MCF 10A (cell line): ENCODE measurements around the gene PPP2R2B. TPM values are rescaled to one million over a fixed set of nuclear protein-coding genes. Genes with fewer than 3 reads are reported as not detected.
A peak's percentile ranks its signal among the peaks of the same experiment; 100 is the strongest.

Experiments
- BruUV-seq: library from RNA; stranded (reverse); fragments of 400-500 nt; replicated peaks from 2 replicates; lab custom pipeline; 2021; lab: Mats Ljungman, UMichigan
- CTCF ChIA-PET: fragments of 300-600 bp; sonication (Branson Sonifier 250); formaldehyde crosslinking; extraction: SDS; loops from one replicate; lab custom pipeline; 2021; ENCODE audit warnings: antibody characterized with exemption, inconsistent platforms; lab: Yijun Ruan, JAX
- POLR2A ChIA-PET: fragments of 300-600, 350-650 bp; sonication (Branson Sonifier 250); formaldehyde crosslinking; extraction: SDS; loops from one replicate; lab custom pipeline; 2020; ENCODE audit warnings: antibody characterized with exemption, inconsistent platforms; lab: Yijun Ruan, JAX
- DNase-seq: peaks from one replicate; pipeline ENCODE4 v3.0.0-alpha.2; 2018; ENCODE audit not compliant: unreplicated experiment
- H3K27ac Mint-ChIP-seq: one replicate; pipeline ENCODE4 v1.8.0; 2022; ENCODE audit warnings: mild to moderate bottlenecking, low read depth, mixed read lengths; ENCODE audit not compliant: unreplicated experiment
- H3K27me3 Mint-ChIP-seq: one replicate; pipeline ENCODE4 v1.8.0; 2022; ENCODE audit warnings: mixed read lengths; ENCODE audit not compliant: insufficient read depth, unreplicated experiment
- H3K36me3 Mint-ChIP-seq: one replicate; pipeline ENCODE4 v1.8.0; 2022; ENCODE audit warnings: mild to moderate bottlenecking, moderate library complexity, mixed read lengths; ENCODE audit not compliant: insufficient read depth, unreplicated experiment
- H3K4me1 Mint-ChIP-seq: one replicate; pipeline ENCODE4 v1.8.0; 2022; ENCODE audit warnings: mixed read lengths; ENCODE audit not compliant: insufficient read depth, unreplicated experiment
- H3K4me3 Mint-ChIP-seq: one replicate; pipeline ENCODE4 v1.8.0; 2022; ENCODE audit warnings: mild to moderate bottlenecking, moderate library complexity, mixed read lengths; ENCODE audit not compliant: unreplicated experiment
- H3K9me3 Mint-ChIP-seq: one replicate; pipeline ENCODE4 v1.8.0; 2022; ENCODE audit warnings: mixed read lengths; ENCODE audit not compliant: unreplicated experiment
- intact Hi-C: fragments of 100-400 bp; cut with micrococcal nuclease; formaldehyde crosslinking; loops from 2 replicates; pipeline ENCODE4 v1.14.1; 2022
- total RNA-seq: library from RNA; stranded (reverse); gene quantifications from 2 replicates; pipeline ENCODE4 v1.2.3, GENCODE V29; 2022
- TF ChIP-seq, protein P1 (sequence below): fragments of 200-600 bp; IDR thresholded peaks from one replicate; pipeline ENCODE4 v1.8.0; 2022; ENCODE audit warnings: antibody characterized with exemption, mild to moderate bottlenecking; ENCODE audit not compliant: unreplicated experiment

PPP2R2B gene
- total RNA-seq, 1 experiment from 2014 or later: 0.54 TPM

- CTCF ChIA-PET: interaction anchor here (1.5 kb wide), 1 partner anchor 76 kb away, joined by 3 read pairs; no protein-coding TSS in a partner anchor
- DNase-seq: no peak
- H3K4me1 Mint-ChIP-seq: no peaks in the 10 kb centered on the region
- TF ChIP-seq, protein P1, sequence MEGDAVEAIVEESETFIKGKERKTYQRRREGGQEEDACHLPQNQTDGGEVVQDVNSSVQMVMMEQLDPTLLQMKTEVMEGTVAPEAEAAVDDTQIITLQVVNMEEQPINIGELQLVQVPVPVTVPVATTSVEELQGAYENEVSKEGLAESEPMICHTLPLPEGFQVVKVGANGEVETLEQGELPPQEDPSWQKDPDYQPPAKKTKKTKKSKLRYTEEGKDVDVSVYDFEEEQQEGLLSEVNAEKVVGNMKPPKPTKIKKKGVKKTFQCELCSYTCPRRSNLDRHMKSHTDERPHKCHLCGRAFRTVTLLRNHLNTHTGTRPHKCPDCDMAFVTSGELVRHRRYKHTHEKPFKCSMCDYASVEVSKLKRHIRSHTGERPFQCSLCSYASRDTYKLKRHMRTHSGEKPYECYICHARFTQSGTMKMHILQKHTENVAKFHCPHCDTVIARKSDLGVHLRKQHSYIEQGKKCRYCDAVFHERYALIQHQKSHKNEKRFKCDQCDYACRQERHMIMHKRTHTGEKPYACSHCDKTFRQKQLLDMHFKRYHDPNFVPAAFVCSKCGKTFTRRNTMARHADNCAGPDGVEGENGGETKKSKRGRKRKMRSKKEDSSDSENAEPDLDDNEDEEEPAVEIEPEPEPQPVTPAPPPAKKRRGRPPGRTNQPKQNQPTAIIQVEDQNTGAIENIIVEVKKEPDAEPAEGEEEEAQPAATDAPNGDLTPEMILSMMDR: no peak
- no peak overlapping the region for H3K4me3 Mint-ChIP-seq
- H3K27me3 Mint-ChIP-seq: no peaks in the 10 kb centered on the region
- POLR2A ChIA-PET: no interaction called here
- no peak overlapping the region for H3K27ac Mint-ChIP-seq
- no TSS peak for BruUV-seq
- no peaks in the 10 kb centered on the region for H3K9me3 Mint-ChIP-seq
- intact Hi-C loops: no loop called here
- H3K36me3 Mint-ChIP-seq: no peaks in the 10 kb centered on the region
These were observed 50.2 kb downstream of the PPP2R2B start for GRCh38 chr5:146828385-146828784.

DNA sequence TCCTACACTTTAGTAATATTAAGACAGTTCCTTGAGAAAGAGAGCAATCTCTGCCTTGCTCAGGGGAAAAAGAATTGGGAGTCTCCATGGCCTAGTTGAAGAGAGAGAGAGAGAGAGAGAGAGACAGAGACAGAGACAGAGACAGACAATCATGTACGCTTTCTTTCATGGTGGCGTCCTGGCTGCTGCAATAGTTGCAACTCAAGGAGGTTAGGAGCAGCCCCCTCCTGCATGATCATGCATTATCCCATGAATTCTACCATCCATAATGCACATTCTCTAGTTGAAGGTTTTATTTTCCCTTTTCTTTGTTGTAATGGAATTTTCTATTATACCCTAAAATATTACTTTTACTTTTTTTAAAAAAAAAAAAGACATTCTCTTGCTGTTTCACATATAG lies 50.7 kb downstream of the PPP2R2B start:
- Mint-ChIP-seq H3K27me3 (no peaks in the 10 kb centered on the region), H3K36me3 (no peaks in the 10 kb centered on the region), H3K4me3 (no peak overlapping the region), H3K27ac (no peak overlapping the region), H3K9me3 (no peaks in the 10 kb centered on the region), H3K4me1 (no peaks in the 10 kb centered on the region)
- CTCF ChIA-PET: interaction anchor here (1.2 kb wide), 1 partner anchor 73 kb away, joined by 3 read pairs; no protein-coding TSS in a partner anchor
- BruUV-seq: no TSS peak
- TF ChIP-seq, protein P1: no peak
- intact Hi-C loops: no loop called here
- POLR2A ChIA-PET: no interaction called here
- no peak for DNase-seq

DNA sequence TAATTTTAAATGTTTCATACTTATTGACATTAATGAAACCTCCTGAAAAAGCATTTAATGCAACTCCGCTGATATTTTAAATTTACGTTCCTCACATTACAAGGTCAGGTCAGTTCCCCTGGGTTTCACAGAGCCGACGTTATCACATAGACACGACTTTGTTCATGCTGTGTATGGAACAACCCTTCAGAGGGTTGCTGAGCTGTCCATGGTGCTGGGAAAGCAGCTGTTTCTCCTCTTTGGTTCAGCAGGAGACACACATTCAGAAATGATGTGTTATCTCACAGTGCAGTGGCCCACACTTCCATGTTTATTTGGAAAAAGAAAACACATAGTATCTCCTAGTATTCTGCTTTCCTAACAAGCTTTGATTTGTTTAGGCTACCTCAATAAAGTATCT lies 53.5 kb downstream of the PPP2R2B start:
- Mint-ChIP-seq H3K9me3 (no peaks in the 10 kb centered on the region), H3K4me1 (no peaks in the 10 kb centered on the region), H3K36me3 (no peaks in the 10 kb centered on the region), H3K4me3 (no peak overlapping the region), H3K27ac (no peak overlapping the region), H3K27me3 (no peaks in the 10 kb centered on the region)
- POLR2A ChIA-PET: interaction anchor here (0.7 to 1.0 kb wide), 3 partner anchors 11 to 15 kb away, joined by 3 to 4 read pairs (median 3); no protein-coding TSS in a partner anchor
- CTCF ChIA-PET: interaction anchor here (0.6 to 1.1 kb wide), 2 partner anchors 141 to 840 kb away, joined by 3 read pairs; no protein-coding TSS in a partner anchor
- TF ChIP-seq, protein P1: no peak
- peak; percentile 63 for DNase-seq
- BruUV-seq: no TSS peak
- intact Hi-C loops: no loop called here

- ChIA-PET POLR2A (no interaction called here), CTCF (no interaction called here)
- no peak for DNase-seq
- Mint-ChIP-seq H3K9me3 (no peaks in the 10 kb centered on the region), H3K27ac (no peak overlapping the region), H3K4me1 (no peaks in the 10 kb centered on the region), H3K4me3 (no peak overlapping the region), H3K36me3 (no peaks in the 10 kb centered on the region), H3K27me3 (no peaks in the 10 kb centered on the region)
- intact Hi-C loops: no loop called here
- TF ChIP-seq, protein P1: no peak
- no TSS peak for BruUV-seq
These were observed 56.8 kb downstream of the PPP2R2B start for GRCh38 chr5:146821732-146822131.
